Mucosa of rectum (tissue), 2 donors: ENCODE measurements around the gene SHTN1.

Source experiments
- H3K27ac ChIP-seq, 2 donors: one replicate each; pipeline ENCODE4 v1.7.0; 2013; ENCODE audit warnings: inconsistent platforms in 2 of 2, low read depth in 2 of 2, low read length in 2 of 2
- H3K27me3 ChIP-seq, 2 donors: one replicate each; pipeline ENCODE4 v1.7.0; 2013; ENCODE audit warnings: low read length in 2 of 2; ENCODE audit not compliant: control insufficient read depth in 2 of 2, insufficient read depth in 2 of 2
- H3K36me3 ChIP-seq, 2 donors: one replicate each; pipeline ENCODE4 v1.7.0; 2013; ENCODE audit warnings: low read length in 2 of 2; ENCODE audit not compliant: control insufficient read depth in 2 of 2, insufficient read depth in 2 of 2
- H3K4me1 ChIP-seq, 2 donors: one replicate each; pipeline ENCODE4 v1.7.0; 2013; ENCODE audit warnings: low read length in 2 of 2, mild to moderate bottlenecking in 1 of 2; ENCODE audit not compliant: control insufficient read depth in 2 of 2, insufficient read depth in 2 of 2
- H3K4me3 ChIP-seq, 2 donors: one replicate each; pipeline ENCODE4 v1.7.0; 2013; ENCODE audit warnings: low read length in 2 of 2
- H3K9ac ChIP-seq, 2 donors: one replicate each; pipeline ENCODE4 v1.7.0; 2013; ENCODE audit warnings: low read length in 2 of 2, low read depth in 1 of 2, mild to moderate bottlenecking in 1 of 2
- H3K9me3 ChIP-seq, 2 donors: one replicate each; pipeline ENCODE4 v1.7.0; 2013; ENCODE audit warnings: low read length in 2 of 2; ENCODE audit not compliant: control insufficient read depth in 2 of 2
- donor health status: healthy.
- donor health status: Normal muscosa, but diverticular disease.

SHTN1 gene

GRCh38 chr10:116925056-116925455 lies 79.9 kb downstream of the SHTN1 start:
- no peak overlapping the region for H3K9ac ChIP-seq
- no peaks in the 10 kb centered on the region for H3K9me3 ChIP-seq
- no peaks in the 10 kb centered on the region for H3K4me1 ChIP-seq
- H3K36me3 ChIP-seq, result peaks cover 7 to 12% of the 10 kb centered on the region in 2 donors
- H3K27ac ChIP-seq, result no peak overlapping the region
- H3K27me3 ChIP-seq, result no peaks in the 10 kb centered on the region
- H3K4me3 ChIP-seq, result no peak overlapping the region

- Histone ChIP-seq H3K4me1 (no peaks in the 10 kb centered on the region), H3K4me3 (no peak overlapping the region), H3K27ac (no peak overlapping the region), H3K27me3 (no peaks in the 10 kb centered on the region), H3K9ac (no peak overlapping the region), H3K9me3 (no peaks in the 10 kb centered on the region), H3K36me3 (peaks cover 6 to 9% of the 10 kb centered on the region in 2 donors)
Observed at GRCh38 chr10:116919706-116920105, 85.3 kb downstream of the SHTN1 start.

- Histone ChIP-seq H3K4me1 (no peaks in the 10 kb centered on the region), H3K9me3 (no peaks in the 10 kb centered on the region), H3K27me3 (no peaks in the 10 kb centered on the region), H3K9ac (no peak overlapping the region), H3K4me3 (no peak overlapping the region), H3K27ac (no peak overlapping the region), H3K36me3 (peaks cover 6 to 9% of the 10 kb centered on the region in 2 donors)
Observed at GRCh38 chr10:116919164-116919563, 85.8 kb downstream of the SHTN1 start.

GRCh38 chr10:116918583-116918982 lies 86.4 kb downstream of the SHTN1 start:
- no peaks in the 10 kb centered on the region for H3K4me1 ChIP-seq
- no peak overlapping the region for H3K27ac ChIP-seq
- H3K9me3 ChIP-seq, result no peaks in the 10 kb centered on the region
- no peaks in the 10 kb centered on the region for H3K27me3 ChIP-seq
- no peak overlapping the region for H3K9ac ChIP-seq
- H3K4me3 ChIP-seq, result no peak overlapping the region
- peaks cover 6 to 9% of the 10 kb centered on the region in 2 donors for H3K36me3 ChIP-seq

- H3K4me1 ChIP-seq, result no peaks in the 10 kb centered on the region
- peaks cover 6 to 9% of the 10 kb centered on the region in 2 donors for H3K36me3 ChIP-seq
- H3K4me3 ChIP-seq, result no peak overlapping the region
- H3K9me3 ChIP-seq, result no peaks in the 10 kb centered on the region
- no peak overlapping the region for H3K9ac ChIP-seq
- H3K27ac ChIP-seq, result no peak overlapping the region
- H3K27me3 ChIP-seq, result no peaks in the 10 kb centered on the region
Observed at GRCh38 chr10:116917481-116917880, 87.5 kb downstream of the SHTN1 start.

- no peak overlapping the region for H3K27ac ChIP-seq
- H3K4me1 ChIP-seq, result no peaks in the 10 kb centered on the region
- H3K4me3 ChIP-seq, result no peak overlapping the region
- no peaks in the 10 kb centered on the region for H3K9me3 ChIP-seq
- no peak overlapping the region for H3K9ac ChIP-seq
- H3K27me3 ChIP-seq, result no peaks in the 10 kb centered on the region
- peaks cover 6 to 9% of the 10 kb centered on the region in 2 donors for H3K36me3 ChIP-seq
Observed at GRCh38 chr10:116915340-116915739, 89.6 kb downstream of the SHTN1 start.

- Histone ChIP-seq H3K9ac (no peak overlapping the region), H3K4me3 (no peak overlapping the region), H3K27me3 (no peaks in the 10 kb centered on the region), H3K27ac (no peak overlapping the region), H3K36me3 (peaks cover 4 to 9% of the 10 kb centered on the region in 2 donors), H3K4me1 (no peaks in the 10 kb centered on the region), H3K9me3 (no peaks in the 10 kb centered on the region)
Observed at GRCh38 chr10:116913695-116914094, 91.3 kb downstream of the SHTN1 start.

- no peaks in the 10 kb centered on the region for H3K9me3 ChIP-seq
- H3K4me1 ChIP-seq, result no peaks in the 10 kb centered on the region
- H3K9ac ChIP-seq, result no peak overlapping the region
- H3K4me3 ChIP-seq, result no peak overlapping the region
- H3K36me3 ChIP-seq, result peaks cover 4 to 9% of the 10 kb centered on the region in 2 donors
- no peaks in the 10 kb centered on the region for H3K27me3 ChIP-seq
- no peak overlapping the region for H3K27ac ChIP-seq
Observed at GRCh38 chr10:116912162-116912561, 92.8 kb downstream of the SHTN1 start.

GRCh38 chr10:116910910-116911309 lies 94.1 kb downstream of the SHTN1 start:
- Histone ChIP-seq H3K4me1 (no peaks in the 10 kb centered on the region), H3K4me3 (no peak overlapping the region), H3K27ac (no peak overlapping the region), H3K36me3 (peaks cover 4 to 12% of the 10 kb centered on the region in 2 donors), H3K9ac (no peak overlapping the region), H3K9me3 (no peaks in the 10 kb centered on the region), H3K27me3 (no peaks in the 10 kb centered on the region)

- Histone ChIP-seq H3K27me3 (no peaks in the 10 kb centered on the region), H3K36me3 (peaks cover 0 to 14% of the 10 kb centered on the region in 2 donors), H3K9me3 (no peaks in the 10 kb centered on the region), H3K4me3 (no peak overlapping the region), H3K4me1 (no peaks in the 10 kb centered on the region), H3K27ac (no peak overlapping the region), H3K9ac (no peak overlapping the region)
Observed at GRCh38 chr10:116909307-116909706, 95.7 kb downstream of the SHTN1 start.
